Retinal pigment epithelial cell (primary cell): ENCODE measurements around the gene PAPSS2.
A peak's percentile ranks its signal among the peaks of the same experiment; 100 is the strongest.
"Not testable (repeated sequence)": the region's sequence is repeated elsewhere in the genome, so short reads cannot be mapped to it uniquely, and the experiment has no call there.

Experiments
- DNase-seq: peaks from one replicate; pipeline ENCODE4 v3.0.0-alpha.2; 2010; ENCODE audit warnings: low read depth
- H3K4me3 ChIP-seq: 2 replicates; pipeline ENCODE4 v1.5.1; 2011; ENCODE audit warnings: mild to moderate bottlenecking, low read length, control low read depth, moderate library complexity
- CTCF ChIP-seq: conservative IDR thresholded peaks from 2 replicates; pipeline ENCODE4 v1.5.1; 2011; ENCODE audit warnings: low read depth, low read length, control low read depth, inconsistent platforms

The PAPSS2 gene

GRCh38 chr10:87733081-87733480 is 73.4 kb downstream of the PAPSS2 start:
- TF ChIP-seq CTCF, result no peak

GRCh38 chr10:87734987-87735827 is 75.5 kb downstream of the PAPSS2 start:
- no peak for DNase-seq
- no peak overlapping the region for H3K4me3 ChIP-seq
- peak; percentile 74 for TF ChIP-seq CTCF

More at GRCh38 chr10:87733081-87733480, 73.4 kb downstream of the PAPSS2 start:
- no peak overlapping the region for H3K4me3 ChIP-seq
- no peak for DNase-seq

- not testable (repeated sequence) for H3K4me3 ChIP-seq, DNase-seq
Measured at GRCh38 chr10:87738253-87738652, 78.6 kb downstream of the PAPSS2 start.

GRCh38 chr10:87739703-87740102 is 80.0 kb downstream of the PAPSS2 start:
- no peak for TF ChIP-seq CTCF
- no peak for DNase-seq
- no peak overlapping the region for H3K4me3 ChIP-seq

- no peak overlapping the region for H3K4me3 ChIP-seq
- no peak for TF ChIP-seq CTCF
- DNase-seq, result no peak
Measured at GRCh38 chr10:87740254-87740655, 80.6 kb downstream of the PAPSS2 start.

- DNase-seq, H3K4me3 ChIP-seq: not testable (repeated sequence)
Measured at GRCh38 chr10:87742992-87743610, 83.4 kb downstream of the PAPSS2 start.

GRCh38 chr10:87744606-87745005 is 84.9 kb downstream of the PAPSS2 start:
- H3K4me3 ChIP-seq, result no peak overlapping the region
- no peak for DNase-seq
- TF ChIP-seq CTCF, result no peak

- DNase-seq, result no peak
- H3K4me3 ChIP-seq, result no peak overlapping the region
- no peak for TF ChIP-seq CTCF
Measured at GRCh38 chr10:87746911-87747310, 87.2 kb downstream of the PAPSS2 start.

GRCh38 chr10:87748244-87748643 is 88.6 kb downstream of the PAPSS2 start:
- not testable (repeated sequence) for DNase-seq, H3K4me3 ChIP-seq
